Fibroblast of gingiva (primary cell): ENCODE data around the gene CD22.

Experiments used
- DNase-seq: peaks from one replicate; pipeline ENCODE4 v3.0.0-alpha.2; 2011; ENCODE audit warnings: low read depth

Gene CD22

GRCh38 chr19:35295792-35296462, 33.1 kb upstream of the CD22 start:
- no peak for DNase-seq

- no peak for DNase-seq
These were observed 32.1 kb upstream of the CD22 start for GRCh38 chr19:35296644-35297514.

- no peak for DNase-seq
These were observed 31.5 kb upstream of the CD22 start for GRCh38 chr19:35297515-35297848.

- DNase-seq: no peak
These were observed 31.1 kb upstream of the CD22 start for GRCh38 chr19:35297922-35298321.

- no peak for DNase-seq
These were observed 30.4 kb upstream of the CD22 start for GRCh38 chr19:35298561-35298972.

- DNase-seq: no peak
These were observed 29.3 kb upstream of the CD22 start for GRCh38 chr19:35299523-35300338.

GRCh38 chr19:35300339-35300649, 28.7 kb upstream of the CD22 start:
- no peak for DNase-seq

- no peak for DNase-seq
These were observed 27.0 kb upstream of the CD22 start for GRCh38 chr19:35301961-35302360.

- no peak for DNase-seq
These were observed 26.5 kb upstream of the CD22 start for GRCh38 chr19:35302446-35302845.

GRCh38 chr19:35303357-35303915, 25.6 kb upstream of the CD22 start:
- DNase-seq: no peak

- no peak for DNase-seq
These were observed 25.0 kb upstream of the CD22 start for GRCh38 chr19:35304036-35304435.

GRCh38 chr19:35305181-35305580, 23.8 kb upstream of the CD22 start:
- DNase-seq: no peak

- DNase-seq: no peak
These were observed 22.3 kb upstream of the CD22 start for GRCh38 chr19:35306473-35307246.

- DNase-seq: no peak
These were observed 21.1 kb upstream of the CD22 start for GRCh38 chr19:35307931-35308330.

- DNase-seq: no peak
These were observed 20.1 kb upstream of the CD22 start for GRCh38 chr19:35308910-35309309.

GRCh38 chr19:35309481-35310279, 19.3 kb upstream of the CD22 start:
- DNase-seq: no peak

GRCh38 chr19:35310331-35310730, 18.7 kb upstream of the CD22 start:
- DNase-seq: no peak

GRCh38 chr19:35310811-35311465, 18.0 kb upstream of the CD22 start:
- DNase-seq: no peak

- DNase-seq: no peak
These were observed 16.9 kb upstream of the CD22 start for GRCh38 chr19:35311901-35312665.

GRCh38 chr19:35313587-35313986, 15.4 kb upstream of the CD22 start:
- DNase-seq: no peak
